HEK293T (cell line): Measurements from ENCODE around the gene ANKRD33B.

ENCODE experiments used
- ARNT ChIP-seq: fragments of 450-650 bp; IDR thresholded peaks from 2 replicates; pipeline ENCODE4 v1.6.1; 2017; ENCODE audit warnings: mild to moderate bottlenecking
- BHLHE40 ChIP-seq: fragments of 450-650 bp; IDR thresholded peaks from 2 replicates; pipeline ENCODE4 v1.6.1; 2016; ENCODE audit warnings: mild to moderate bottlenecking, moderate library complexity, borderline replicate concordance
- CTBP1 ChIP-seq: fragments of 450-650 bp; IDR thresholded peaks from 2 replicates; pipeline ENCODE4 v1.6.1; 2016; ENCODE audit warnings: borderline replicate concordance
- FOXA1 ChIP-seq: fragments of 450-650 bp; IDR thresholded peaks from 2 replicates; pipeline ENCODE4 v1.6.1; 2016; ENCODE audit warnings: mild to moderate bottlenecking
- FOXK2 ChIP-seq: fragments of 450-650 bp; IDR thresholded peaks from 2 replicates; pipeline ENCODE4 v1.6.1; 2016; ENCODE audit warnings: mild to moderate bottlenecking
- FOXM1 ChIP-seq: fragments of 450-650 bp; IDR thresholded peaks from 2 replicates; pipeline ENCODE4 v1.6.1; 2017; ENCODE audit warnings: mild to moderate bottlenecking, borderline replicate concordance
- HDGF ChIP-seq: fragments of 450-650 bp; IDR thresholded peaks from 2 replicates; pipeline ENCODE4 v1.6.1; 2017; ENCODE audit warnings: antibody characterized with exemption, borderline replicate concordance
- L3MBTL2 ChIP-seq: fragments of 450-650 bp; conservative IDR thresholded peaks from 2 replicates; pipeline ENCODE4 v1.6.1; 2016; ENCODE audit warnings: mild to moderate bottlenecking
- LEF1 ChIP-seq: fragments of 450-650 bp; IDR thresholded peaks from 2 replicates; pipeline ENCODE4 v1.6.1; 2017; ENCODE audit warnings: mild to moderate bottlenecking, borderline replicate concordance
- PKNOX1 ChIP-seq: fragments of 450-650 bp; IDR thresholded peaks from 2 replicates; pipeline ENCODE4 v1.6.1; 2016
- SP1 ChIP-seq: fragments of 450-650 bp; IDR thresholded peaks from 2 replicates; pipeline ENCODE4 v1.6.1; 2017
- SUZ12 ChIP-seq: fragments of 450-650 bp; IDR thresholded peaks from 2 replicates; pipeline ENCODE4 v1.6.1; 2016; ENCODE audit warnings: mild to moderate bottlenecking
- TARDBP ChIP-seq: fragments of 450-650 bp; IDR thresholded peaks from 2 replicates; pipeline ENCODE4 v1.6.1; 2016

GRCh38 chr5:10622810-10623209 lies 58.9 kb downstream of the ANKRD33B start:
- TF ChIP-seq TARDBP (no peak), HDGF (no peak), L3MBTL2 (no peak), LEF1 (no peak), SP1 (no peak), FOXA1 (no peak), PKNOX1 (no peak), BHLHE40 (no peak), CTBP1 (no peak), FOXM1 (no peak), FOXK2 (no peak), ARNT (no peak), SUZ12 (no peak)
